ENCODE data around the gene CTR9. TPM values are rescaled to one million over a fixed set of nuclear protein-coding genes. Genes with fewer than 3 reads are reported as not detected.

Gene CTR9
- total RNA-seq, 1 donor from 2014 or later: 38.6 TPM

DNA sequence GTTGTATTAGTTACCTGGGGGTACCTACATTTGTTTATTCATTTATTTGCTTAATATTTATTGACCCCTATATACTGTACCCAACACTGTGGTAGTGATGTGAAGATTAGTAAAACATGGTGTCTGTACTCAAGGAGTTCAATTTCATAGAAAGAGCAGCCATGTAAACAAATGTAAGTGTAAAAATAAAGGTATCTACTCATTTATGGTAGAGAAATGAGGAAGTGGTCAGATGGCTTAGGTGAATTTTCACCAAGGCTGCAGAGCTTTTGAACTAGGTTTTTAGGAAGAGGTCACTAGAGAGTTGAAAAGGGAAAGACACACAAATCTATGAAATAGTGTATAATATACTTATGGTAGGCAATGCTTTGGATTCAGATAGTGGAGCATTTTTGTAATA lies 11.1 kb downstream of the CTR9 start:
- TF ChIP-seq, protein P1, sequence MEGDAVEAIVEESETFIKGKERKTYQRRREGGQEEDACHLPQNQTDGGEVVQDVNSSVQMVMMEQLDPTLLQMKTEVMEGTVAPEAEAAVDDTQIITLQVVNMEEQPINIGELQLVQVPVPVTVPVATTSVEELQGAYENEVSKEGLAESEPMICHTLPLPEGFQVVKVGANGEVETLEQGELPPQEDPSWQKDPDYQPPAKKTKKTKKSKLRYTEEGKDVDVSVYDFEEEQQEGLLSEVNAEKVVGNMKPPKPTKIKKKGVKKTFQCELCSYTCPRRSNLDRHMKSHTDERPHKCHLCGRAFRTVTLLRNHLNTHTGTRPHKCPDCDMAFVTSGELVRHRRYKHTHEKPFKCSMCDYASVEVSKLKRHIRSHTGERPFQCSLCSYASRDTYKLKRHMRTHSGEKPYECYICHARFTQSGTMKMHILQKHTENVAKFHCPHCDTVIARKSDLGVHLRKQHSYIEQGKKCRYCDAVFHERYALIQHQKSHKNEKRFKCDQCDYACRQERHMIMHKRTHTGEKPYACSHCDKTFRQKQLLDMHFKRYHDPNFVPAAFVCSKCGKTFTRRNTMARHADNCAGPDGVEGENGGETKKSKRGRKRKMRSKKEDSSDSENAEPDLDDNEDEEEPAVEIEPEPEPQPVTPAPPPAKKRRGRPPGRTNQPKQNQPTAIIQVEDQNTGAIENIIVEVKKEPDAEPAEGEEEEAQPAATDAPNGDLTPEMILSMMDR (IDR thresholded peaks at IDR 0.05; ENCODE audit: unreplicated experiment): no peak
- no peak overlapping the region for H3K4me3 Mint-ChIP-seq (ENCODE audit: low read depth)
- H3K27me3 Mint-ChIP-seq: no peaks in the 10 kb centered on the region
- H3K4me1 Mint-ChIP-seq (ENCODE audit: low read depth): no peaks in the 10 kb centered on the region
- DNase-seq (ENCODE audit: low spot score, unreplicated experiment): no peak
- H3K27ac Mint-ChIP-seq: no peak overlapping the region
- peaks cover 27% of the 10 kb centered on the region for H3K36me3 Mint-ChIP-seq (ENCODE audit: insufficient read depth)
- H3K9me3 Mint-ChIP-seq (ENCODE audit: low read depth): no peaks in the 10 kb centered on the region

DNA sequence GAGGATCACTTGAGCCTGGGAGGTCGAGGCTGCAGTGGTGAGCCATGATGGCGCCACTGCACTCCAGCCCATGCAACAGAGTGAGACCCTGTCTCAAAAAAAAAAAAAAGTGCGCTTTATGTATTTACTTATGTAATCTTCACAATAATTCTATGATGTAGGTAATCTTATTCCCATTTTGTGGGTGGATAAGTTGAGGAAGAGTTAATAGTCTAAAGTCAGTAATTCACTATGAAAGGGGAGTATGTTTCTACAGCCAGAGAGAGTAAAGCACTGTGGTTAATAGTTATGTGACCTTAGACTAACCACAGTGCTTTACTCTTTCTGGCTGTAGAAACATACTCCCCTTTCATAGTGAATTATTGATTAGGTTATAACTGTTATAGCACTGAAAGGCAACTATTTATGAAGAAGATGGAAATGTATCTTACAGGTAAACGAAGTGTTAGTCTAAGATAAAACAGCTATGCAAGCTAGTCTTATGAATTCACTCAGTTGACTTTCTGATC lies 11.9 kb downstream of the CTR9 start:
- no peak for DNase-seq (ENCODE audit: low spot score, unreplicated experiment)
- no peaks in the 10 kb centered on the region for H3K9me3 Mint-ChIP-seq (ENCODE audit: low read depth)
- TF ChIP-seq, protein P1 (IDR thresholded peaks at IDR 0.05; ENCODE audit: unreplicated experiment): no peak
- H3K36me3 Mint-ChIP-seq (ENCODE audit: insufficient read depth): peaks cover 32% of the 10 kb centered on the region
- no peak overlapping the region for H3K4me3 Mint-ChIP-seq (ENCODE audit: low read depth)
- no peaks in the 10 kb centered on the region for H3K27me3 Mint-ChIP-seq
- H3K27ac Mint-ChIP-seq: no peak overlapping the region
- H3K4me1 Mint-ChIP-seq (ENCODE audit: low read depth): no peaks in the 10 kb centered on the region

DNA sequence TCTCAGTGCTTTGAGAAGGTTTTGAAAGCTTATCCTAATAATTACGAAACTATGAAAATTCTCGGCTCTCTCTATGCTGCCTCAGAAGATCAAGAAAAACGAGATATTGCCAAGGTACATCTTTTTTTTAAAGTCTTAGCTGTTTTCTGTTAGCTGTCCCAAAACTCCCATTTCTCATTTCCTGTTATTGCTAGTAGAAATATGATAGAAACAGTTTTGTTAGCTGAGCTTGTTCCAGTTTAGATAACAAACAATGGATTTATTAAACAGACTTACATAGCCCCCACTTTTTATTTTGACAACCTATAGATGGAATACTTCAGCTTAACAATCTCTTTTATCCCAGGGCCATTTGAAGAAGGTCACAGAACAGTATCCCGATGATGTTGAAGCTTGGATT lies 12.7 kb downstream of the CTR9 start:
- no peaks in the 10 kb centered on the region for H3K9me3 Mint-ChIP-seq (ENCODE audit: low read depth)
- no peak overlapping the region for H3K27ac Mint-ChIP-seq
- no peak for DNase-seq (ENCODE audit: low spot score, unreplicated experiment)
- no peak overlapping the region for H3K4me3 Mint-ChIP-seq (ENCODE audit: low read depth)
- H3K27me3 Mint-ChIP-seq: no peaks in the 10 kb centered on the region
- no peaks in the 10 kb centered on the region for H3K4me1 Mint-ChIP-seq (ENCODE audit: low read depth)
- TF ChIP-seq, protein P1 (IDR thresholded peaks at IDR 0.05; ENCODE audit: unreplicated experiment): no peak
- H3K36me3 Mint-ChIP-seq (ENCODE audit: insufficient read depth): peaks cover 32% of the 10 kb centered on the region

DNA sequence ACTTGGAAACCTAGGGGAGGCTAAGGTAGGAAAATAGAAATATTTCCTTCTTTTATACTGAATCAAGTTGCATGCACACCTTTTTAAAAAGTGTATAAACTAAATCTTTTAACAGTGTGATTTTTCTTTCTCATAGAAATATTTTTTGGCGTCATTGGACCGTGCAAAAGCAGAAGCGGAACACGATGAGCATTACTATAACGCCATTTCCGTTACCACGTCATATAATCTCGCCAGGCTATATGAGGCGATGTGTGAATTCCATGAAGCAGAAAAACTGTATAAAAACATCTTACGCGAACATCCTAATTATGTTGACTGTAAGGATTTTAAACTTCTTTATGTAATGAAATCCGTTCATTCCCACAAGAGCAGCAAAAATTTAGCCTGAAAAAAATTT lies 13.4 kb downstream of the CTR9 start:
- Mint-ChIP-seq H3K4me3 (ENCODE audit: low read depth) (no peak overlapping the region), H3K4me1 (ENCODE audit: low read depth) (no peaks in the 10 kb centered on the region)

DNA sequence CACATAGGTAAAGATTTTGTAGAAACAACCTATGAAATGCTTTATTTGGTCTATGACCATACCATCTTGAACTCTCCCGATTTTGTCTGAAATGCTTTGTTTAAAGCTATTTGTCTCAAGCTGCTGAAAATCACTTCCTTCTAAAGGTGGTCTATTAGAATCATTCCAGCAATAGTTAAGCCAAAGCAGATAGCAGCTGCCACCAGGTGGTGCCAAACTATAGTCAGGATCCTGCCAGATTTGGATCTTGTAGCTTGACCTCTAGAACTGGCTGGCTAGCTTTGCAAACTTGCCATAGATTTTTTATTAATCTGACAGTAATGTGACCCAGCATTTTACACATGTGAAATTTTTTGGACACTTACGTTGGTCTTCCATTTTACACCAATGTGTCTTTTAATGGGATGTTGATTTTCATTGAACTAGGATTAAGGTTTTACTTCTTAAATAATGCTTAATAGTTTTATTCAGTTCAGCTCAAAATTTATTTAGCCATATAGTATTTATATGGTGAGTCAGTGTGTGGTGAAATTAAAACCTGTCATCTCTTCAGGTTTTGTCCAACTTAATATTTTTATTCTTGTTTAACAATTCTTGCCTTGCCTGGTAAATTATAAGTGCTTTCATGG lies 19.7 kb downstream of the CTR9 start:
- Mint-ChIP-seq H3K4me1 (ENCODE audit: low read depth) (no peaks in the 10 kb centered on the region), H3K27me3 (no peaks in the 10 kb centered on the region), H3K27ac (no peak overlapping the region), H3K4me3 (ENCODE audit: low read depth) (no peak overlapping the region), H3K36me3 (ENCODE audit: insufficient read depth) (peaks cover 30% of the 10 kb centered on the region), H3K9me3 (ENCODE audit: low read depth) (no peaks in the 10 kb centered on the region)
- DNase-seq (ENCODE audit: low spot score, unreplicated experiment): peak; percentile 21
- TF ChIP-seq, protein P1 (IDR thresholded peaks at IDR 0.05; ENCODE audit: unreplicated experiment): peak; percentile 74

More for the DNA sequence above, 13.4 kb downstream of the CTR9 start:
- no peak overlapping the region for H3K27ac Mint-ChIP-seq
- no peak for DNase-seq (ENCODE audit: low spot score, unreplicated experiment)
- TF ChIP-seq, protein P1 (IDR thresholded peaks at IDR 0.05; ENCODE audit: unreplicated experiment): no peak
- peaks cover 34% of the 10 kb centered on the region for H3K36me3 Mint-ChIP-seq (ENCODE audit: insufficient read depth)
- H3K27me3 Mint-ChIP-seq: no peaks in the 10 kb centered on the region
- no peaks in the 10 kb centered on the region for H3K9me3 Mint-ChIP-seq (ENCODE audit: low read depth)

All from progenitor cell of endocrine pancreas (in vitro differentiated cells).